ENCODE measurements around the gene SGPP1. TPM values are rescaled to one million over a fixed set of nuclear protein-coding genes. Genes with fewer than 3 reads are reported as not detected.
A peak's percentile ranks its signal among the peaks of the same experiment; 100 is the strongest.

Gene SGPP1
- total and polyA plus RNA-seq, 10 of the 15 experiments (the other 5 are each of a cell fraction or from before 2014, with no cell fraction given): 3.5 to 37.7 (median 25.5) TPM

GRCh38 chr14:63641473-63642228 lies 86.2 kb downstream of the SGPP1 start, which contains the start of gene WDR89 (continued):
- TF ChIP-seq KDM1A (IDR thresholded peaks at IDR 0.05; ENCODE audit: borderline replicate concordance) (no peak), NRF1 (conservative IDR thresholded peaks at IDR 0.05; ENCODE audit: low read depth, low read length) (no peak), CHD4 (IDR thresholded peaks at IDR 0.05) (no peak), FOXK2 (IDR thresholded peaks at IDR 0.05) (no peak), PKNOX1 (IDR thresholded peaks at IDR 0.05) (no peak), REST (IDR thresholded peaks at IDR 0.05; ENCODE audit: low read depth, low read length) (0 out of 2 replicates have a peak, but pooled peaks have one; percentile 39), POLR2AphosphoS5 (IDR thresholded peaks at IDR 0.05; ENCODE audit: low read length) (peak; percentile 97), NFIC (IDR thresholded peaks at IDR 0.05; ENCODE audit: low read depth, low read length) (no peak; the same call in 1 of the 2 replicates), SIX5 (IDR thresholded peaks at IDR 0.05; ENCODE audit: low read depth, low read length, severe bottlenecking) (no peak), ZBTB33 (IDR thresholded peaks at IDR 0.05) (no peak), DPF2 (IDR thresholded peaks at IDR 0.05) (peak; percentile 51), ATF2 (IDR thresholded peaks at IDR 0.05; ENCODE audit: low read length) (peak; percentile 49), CUX1 (IDR thresholded peaks at IDR 0.05; ENCODE audit: insufficient replicate concordance, low read depth, low read length) (no peak)
- TF ChIP-seq, protein P1, sequence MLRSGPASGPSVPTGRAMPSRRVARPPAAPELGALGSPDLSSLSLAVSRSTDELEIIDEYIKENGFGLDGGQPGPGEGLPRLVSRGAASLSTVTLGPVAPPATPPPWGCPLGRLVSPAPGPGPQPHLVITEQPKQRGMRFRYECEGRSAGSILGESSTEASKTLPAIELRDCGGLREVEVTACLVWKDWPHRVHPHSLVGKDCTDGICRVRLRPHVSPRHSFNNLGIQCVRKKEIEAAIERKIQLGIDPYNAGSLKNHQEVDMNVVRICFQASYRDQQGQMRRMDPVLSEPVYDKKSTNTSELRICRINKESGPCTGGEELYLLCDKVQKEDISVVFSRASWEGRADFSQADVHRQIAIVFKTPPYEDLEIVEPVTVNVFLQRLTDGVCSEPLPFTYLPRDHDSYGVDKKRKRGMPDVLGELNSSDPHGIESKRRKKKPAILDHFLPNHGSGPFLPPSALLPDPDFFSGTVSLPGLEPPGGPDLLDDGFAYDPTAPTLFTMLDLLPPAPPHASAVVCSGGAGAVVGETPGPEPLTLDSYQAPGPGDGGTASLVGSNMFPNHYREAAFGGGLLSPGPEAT (IDR thresholded peaks at IDR 0.05; ENCODE audit: low read depth): no peak; the same call in none of the 2 replicates
